ENCODE data around the gene MPL.

Gene MPL

GRCh38 chr1:43331688-43332087 is 5.9 kb upstream of the MPL start:
- TF ChIP-seq CTCF (conservative IDR thresholded peaks at IDR 0.05; ENCODE audit: low read depth): no peak
- no peak overlapping the region for H3K27ac ChIP-seq
- POLR2A ChIA-PET (ENCODE audit: low non-redundant PET): no interaction called here
- CTCF ChIA-PET: no interaction called here
- no peak for DNase-seq (ENCODE audit: low spot score)

DNA sequence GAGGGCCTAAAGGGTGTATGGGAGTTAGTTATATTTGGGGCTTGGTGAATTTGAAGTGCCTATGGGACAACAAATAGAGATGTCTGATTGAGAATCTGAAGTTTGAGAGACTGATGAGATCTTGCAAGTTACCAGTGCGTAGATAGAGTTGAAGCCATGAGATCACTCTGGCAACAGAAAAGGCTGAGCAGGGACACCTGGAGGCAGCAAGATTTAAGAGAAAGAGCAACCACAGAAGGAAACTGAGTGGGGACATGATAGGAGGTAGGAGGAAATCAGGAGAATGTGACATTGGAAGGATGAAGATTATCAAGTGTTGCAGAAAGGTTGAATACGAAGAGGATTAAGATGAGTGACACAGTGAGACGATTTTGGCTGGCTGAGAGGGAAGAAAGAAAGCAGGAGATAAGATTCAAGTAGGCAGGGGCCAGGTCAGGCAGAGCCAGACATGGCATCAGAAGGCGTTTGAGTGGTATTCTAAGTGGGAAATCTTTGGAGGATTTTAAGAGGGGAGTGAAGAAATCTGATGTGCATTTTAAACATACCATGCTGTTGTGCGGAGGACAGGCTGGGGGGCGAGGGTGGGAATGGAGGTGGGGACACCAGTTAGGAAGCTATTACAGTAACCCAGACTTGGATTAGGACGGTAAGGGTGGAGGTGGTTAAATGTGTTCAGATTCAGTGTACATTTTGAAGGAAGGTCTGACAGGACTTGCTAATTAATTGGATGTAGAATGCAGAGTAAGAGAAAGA is 3.0 kb upstream of the MPL start:
- H3K27ac ChIP-seq: no peak overlapping the region
- DNase-seq (ENCODE audit: low spot score): no peak
- CTCF ChIA-PET: interaction anchor here (0.6 to 0.7 kb wide), 2 partner anchors 35 to 1561 kb away, joined by 3 to 5 read pairs; no protein-coding TSS in a partner anchor
- POLR2A ChIA-PET (ENCODE audit: low non-redundant PET): no interaction called here
- TF ChIP-seq CTCF (conservative IDR thresholded peaks at IDR 0.05; ENCODE audit: low read depth): no peak

DNA sequence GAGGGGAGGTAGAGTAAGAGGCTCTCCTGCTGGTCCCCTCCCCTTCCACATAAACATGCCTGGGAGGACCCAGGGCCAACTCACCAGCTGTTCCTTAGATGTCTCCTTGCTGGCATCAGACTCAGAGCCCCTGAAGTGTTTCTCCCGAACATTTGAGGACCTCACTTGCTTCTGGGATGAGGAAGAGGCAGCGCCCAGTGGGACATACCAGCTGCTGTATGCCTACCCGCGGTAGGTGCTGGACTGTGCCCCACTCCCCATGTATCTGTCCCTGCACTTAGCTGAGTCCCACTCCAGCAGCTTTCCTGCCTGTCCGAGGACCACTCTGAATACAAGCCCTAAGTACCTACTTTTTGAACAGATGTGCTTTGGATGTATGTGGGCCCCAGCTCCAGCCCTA is 383 bp downstream of the MPL start:
- no peak for DNase-seq (ENCODE audit: low spot score)
- no peak overlapping the region for H3K27ac ChIP-seq
- no peak for TF ChIP-seq CTCF (conservative IDR thresholded peaks at IDR 0.05; ENCODE audit: low read depth)
- ChIA-PET CTCF (no interaction called here), POLR2A (ENCODE audit: low non-redundant PET) (no interaction called here)

- DNase-seq (ENCODE audit: low spot score): no peak
- ChIA-PET CTCF (no interaction called here), POLR2A (ENCODE audit: low non-redundant PET) (no interaction called here)
- no peak for TF ChIP-seq CTCF (conservative IDR thresholded peaks at IDR 0.05; ENCODE audit: low read depth)
- H3K27ac ChIP-seq: no peak overlapping the region
These were observed 2.1 kb downstream of the MPL start for GRCh38 chr1:43339584-43340232.

GRCh38 chr1:43340559-43340958 is 2.9 kb downstream of the MPL start:
- CTCF ChIA-PET: no interaction called here
- POLR2A ChIA-PET (ENCODE audit: low non-redundant PET): no interaction called here
- no peak overlapping the region for H3K27ac ChIP-seq
- no peak for DNase-seq (ENCODE audit: low spot score)
- TF ChIP-seq CTCF (conservative IDR thresholded peaks at IDR 0.05; ENCODE audit: low read depth): no peak

GRCh38 chr1:43344267-43344850 is 6.7 kb downstream of the MPL start:
- DNase-seq (ENCODE audit: low spot score): no peak
- TF ChIP-seq CTCF (conservative IDR thresholded peaks at IDR 0.05; ENCODE audit: low read depth): no peak
- no peak overlapping the region for H3K27ac ChIP-seq
- ChIA-PET POLR2A (ENCODE audit: low non-redundant PET) (no interaction called here), CTCF (no interaction called here)
